ENCODE data around the gene TC2N.

- TF ChIP-seq POLR2A (IDR thresholded peaks at IDR 0.05) (no peak), CTCF (IDR thresholded peaks at IDR 0.05) (no peak), POLR2AphosphoS5 (IDR thresholded peaks at IDR 0.05) (no peak)
Measured at GRCh38 chr14:91841065-91841464, 26.3 kb downstream of the TC2N start.

Data from prostate gland (tissue), 2 donors.